Measurements from ENCODE around the gene TTLL11. TPM values are rescaled to one million over a fixed set of nuclear protein-coding genes. Genes with fewer than 3 reads are reported as not detected.

Gene TTLL11
- total and polyA plus RNA-seq, 2 of the 8 experiments (the other 6 are each of a cell fraction or from before 2014, with no cell fraction given), result 0.56 to 0.80 TPM

DNA sequence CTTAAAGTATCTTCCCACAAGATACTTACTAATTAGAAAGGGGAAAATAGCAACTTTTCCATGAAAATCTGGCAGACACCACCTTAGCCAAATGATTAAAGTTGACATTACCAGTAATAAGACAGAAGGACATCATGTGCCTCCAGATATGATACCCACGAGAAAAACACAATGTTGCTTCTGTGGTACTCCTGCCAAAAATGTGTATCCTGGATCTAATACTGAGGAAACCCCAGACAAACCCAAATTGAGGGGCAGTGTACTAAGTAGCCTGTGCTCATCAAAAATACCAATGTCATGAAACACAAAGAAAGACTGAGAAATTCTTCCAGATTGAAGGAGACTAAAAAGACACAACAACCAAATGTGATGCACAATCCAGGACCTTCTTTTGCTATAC is 85.3 kb downstream of the TTLL11 start:
- no peak overlapping the region for H2BK120ac ChIP-seq (replicated peaks; ENCODE audit: low read depth, low read length)
- DNase-seq (ENCODE audit: low read depth in 1 of 2, low spot score in 2 of 2) (no peak), FAIRE-seq (no peak)
- H3K4me2 ChIP-seq (ENCODE audit: insufficient read depth in 1 of 2, low read depth in 2 of 2, low read length in 2 of 2), result no peak overlapping the region
- H3K79me2 ChIP-seq (ENCODE audit: control insufficient read depth in 1 of 2, insufficient read depth in 2 of 2, low read length in 2 of 2), result no peaks in the 10 kb centered on the region
- peaks cover 0 to 3% (median under 1%) of the 10 kb centered on the region in 4 experiments; a peak in 3 of 7 replicates for H3K27me3 ChIP-seq (replicated peaks in 1 of 4; ENCODE audit: control insufficient read depth in 3 of 4, extremely low read depth in 1 of 4, insufficient read depth in 3 of 4, low read length in 3 of 4)
- H3K36me3 ChIP-seq (ENCODE audit: control insufficient read depth in 2 of 4, insufficient read depth in 4 of 4, low read length in 3 of 4), result no peaks in the 10 kb centered on the region
- no peak overlapping the region for H3K18ac ChIP-seq (ENCODE audit: extremely low read depth, low read length)
- H2BK20ac ChIP-seq (ENCODE audit: low read length), result no peak overlapping the region
- no peaks in the 10 kb centered on the region for H3K23me2 ChIP-seq (ENCODE audit: low read depth, low read length)
- no peak overlapping the region for H2AK5ac ChIP-seq (ENCODE audit: low read depth, low read length)
- no peak overlapping the region for H2AFZ ChIP-seq (ENCODE audit: low read length)
- H2BK5ac ChIP-seq (ENCODE audit: low read depth, low read length), result no peak overlapping the region
- H3K27ac ChIP-seq (ENCODE audit: low read depth, low read length), result no peak overlapping the region
- no peak overlapping the region for H3K4ac ChIP-seq (replicated peaks; ENCODE audit: insufficient read length, low read depth, low read length)
- no peak overlapping the region for H2BK12ac ChIP-seq (ENCODE audit: low read depth, low read length)
- no peak overlapping the region for H3K23ac ChIP-seq (ENCODE audit: insufficient read length)
- no peak overlapping the region for H3K9ac ChIP-seq (replicated peaks in 1 of 4; ENCODE audit: extremely low read depth in 1 of 4, low read depth in 3 of 4, low read length in 3 of 4)
- no peak overlapping the region for H4K8ac ChIP-seq (ENCODE audit: extremely low read depth, insufficient read depth, low read length)
- no peak overlapping the region for H4K91ac ChIP-seq (replicated peaks; ENCODE audit: insufficient read length, low read length)
- WGBS, 2 experiments (ENCODE audit: extremely low coverage in 1 of 2, insufficient coverage in 1 of 2, insufficient read length in 1 of 2, insufficient replicate concordance in 2 of 2, low coverage in 1 of 2, low lambda C conversion rate in 2 of 2, missing lambda C conversion rate in 1 of 2), result 91% methylated on average over 1 of the region's 1 CpG; no CpG with 5 or more reads in 1 of the 2 experiments
- H4K5ac ChIP-seq (ENCODE audit: insufficient read length, low read depth, low read length), result no peak overlapping the region
- no peaks in the 10 kb centered on the region for H3K9me3 ChIP-seq (ENCODE audit: insufficient read depth in 2 of 2, low read depth in 1 of 2, low read length in 1 of 2)
- H2BK15ac ChIP-seq (ENCODE audit: low read length), result no peak overlapping the region
- H3K79me1 ChIP-seq (ENCODE audit: low read depth, low read length), result no peaks in the 10 kb centered on the region
- H3K14ac ChIP-seq (ENCODE audit: insufficient read length), result no peak overlapping the region
- ChIA-PET CTCF (ENCODE audit: partially characterized antibody) (no interaction called here), POLR2A (ENCODE audit: partially characterized antibody) (no interaction called here)
- H3K4me1 ChIP-seq (replicated peaks in 1 of 4; ENCODE audit: control insufficient read depth in 3 of 4, insufficient read depth in 4 of 4, low read length in 3 of 4), result no peaks in the 10 kb centered on the region
- H3K56ac ChIP-seq (replicated peaks; ENCODE audit: insufficient read length, low read depth, low read length), result no peak overlapping the region
- H3K4me3 ChIP-seq (ENCODE audit: extremely low read depth in 1 of 4, insufficient read depth in 2 of 4, low read depth in 3 of 4, low read length in 4 of 4), result no peak overlapping the region
- no peaks in the 10 kb centered on the region for H4K20me1 ChIP-seq (replicated peaks in 1 of 2; ENCODE audit: control insufficient read depth in 1 of 2, insufficient read depth in 2 of 2, low read length in 2 of 2)
- TF ChIP-seq KDM4A (IDR thresholded peaks at IDR 0.05; ENCODE audit: low read depth, low read length, severe bottlenecking), result no peak
- no peak for TF ChIP-seq CREB1 (IDR thresholded peaks at IDR 0.05)
- TF ChIP-seq SP4 (IDR thresholded peaks at IDR 0.05; ENCODE audit: low read length), result no peak
- TF ChIP-seq TAF1 (IDR thresholded peaks at IDR 0.05; ENCODE audit: low read depth, low read length), result no peak
- no peak for TF ChIP-seq EGR1 (IDR thresholded peaks at IDR 0.05; ENCODE audit: borderline replicate concordance, low read depth, low read length)
- no peak for TF ChIP-seq E2F6 (IDR thresholded peaks at IDR 0.05)
- TF ChIP-seq ATF3 (IDR thresholded peaks at IDR 0.05; ENCODE audit: insufficient read depth, low read depth, low read length), result no peak
- TF ChIP-seq NANOG (IDR thresholded peaks at IDR 0.05; ENCODE audit: insufficient read depth, low read depth, low read length, poor library complexity, severe bottlenecking), result no peak
- TF ChIP-seq JUND (IDR thresholded peaks at IDR 0.05; ENCODE audit: low read length), result no peak
- no peak for TF ChIP-seq NRF1 (IDR thresholded peaks at IDR 0.05; ENCODE audit: low read depth, low read length)
- TF ChIP-seq SRF (IDR thresholded peaks at IDR 0.05; ENCODE audit: low read depth, low read length), result no peak
- TF ChIP-seq BRCA1 (IDR thresholded peaks at IDR 0.05; ENCODE audit: low read depth, low read length), result no peak
- no peak for TF ChIP-seq GABPA (IDR thresholded peaks at IDR 0.05; ENCODE audit: borderline replicate concordance, insufficient read depth, low read length)
- TF ChIP-seq POU5F1 (IDR thresholded peaks at IDR 0.05; ENCODE audit: low read depth, low read length), result no peak
- TF ChIP-seq SIRT6 (IDR thresholded peaks at IDR 0.05; ENCODE audit: low read length), result no peak

All from H1 (cell line).